HCT116 (cell line): ENCODE results near the gene SH3TC1.

ENCODE experiments used
- CBX3 ChIP-seq: IDR thresholded peaks from 2 replicates; pipeline ENCODE4 v1.6.1; 2012; ENCODE audit warnings: low read depth
- CEBPB ChIP-seq: IDR thresholded peaks from 2 replicates; pipeline ENCODE4 v1.6.1; 2012; ENCODE audit warnings: low read depth
- CTCF ChIP-seq, 3 experiments: fragments of 200-600 bp in 1 of 3; sonication (generic) in 1 of 3; IDR thresholded peaks in 2 of 3; conservative IDR thresholded peaks in 1 of 3; 2 replicates each; pipeline ENCODE4 v1.5.1; 2012 to 2017; ENCODE audit warnings: low read depth in 2 of 3, low read length in 2 of 3, antibody characterized with exemption in 1 of 3, borderline replicate concordance in 1 of 3, control low read depth in 1 of 3, mild to moderate bottlenecking in 1 of 3, mixed read lengths in 1 of 3, mixed run types in 1 of 3, moderate library complexity in 1 of 3; ENCODE audit not compliant: insufficient read depth in 1 of 3
- FOSL1 ChIP-seq: IDR thresholded peaks from 2 replicates; pipeline ENCODE4 v1.6.1; 2012; ENCODE audit warnings: low read depth
- MAX ChIP-seq: IDR thresholded peaks from 2 replicates; pipeline ENCODE4 v1.6.1; 2012
- POLR2A ChIP-seq: IDR thresholded peaks from 2 replicates; pipeline ENCODE4 v1.7.0; 2011; ENCODE audit warnings: borderline replicate concordance; ENCODE audit not compliant: insufficient read depth, insufficient read length; ENCODE audit errors: extremely low read depth
- POLR2AphosphoS5 ChIP-seq: IDR thresholded peaks from 2 replicates; pipeline ENCODE4 v1.6.1; 2011; ENCODE audit warnings: mild to moderate bottlenecking, low read depth, low read length, moderate library complexity
- SIN3A ChIP-seq: IDR thresholded peaks from 2 replicates; pipeline ENCODE4 v1.6.1; 2012; ENCODE audit warnings: low read depth
- TCF7L2 ChIP-seq: IDR thresholded peaks from 2 replicates; pipeline ENCODE4 v1.7.0; 2011; ENCODE audit warnings: borderline replicate concordance, inconsistent platforms; ENCODE audit not compliant: insufficient read depth, insufficient read length; ENCODE audit errors: extremely low read depth
- YY1 ChIP-seq: IDR thresholded peaks from 2 replicates; pipeline ENCODE4 v1.6.1; 2011; ENCODE audit warnings: low read length, low read depth, moderate library complexity, mild to moderate bottlenecking; ENCODE audit not compliant: insufficient replicate concordance; ENCODE audit errors: extremely low read depth

GRCh38 chr4:8185930-8186329 is 13.2 kb upstream of the SH3TC1 start:
- no peak for TF ChIP-seq POLR2AphosphoS5
- no peak for TF ChIP-seq CTCF (IDR thresholded peaks at IDR 0.05 in 2 of 3, conservative IDR thresholded peaks at IDR 0.05 in 1 of 3; ENCODE audit: borderline replicate concordance in 1 of 3, insufficient read depth in 1 of 3, low read depth in 2 of 3, low read length in 2 of 3)
- TF ChIP-seq CEBPB: no peak
- no peak for TF ChIP-seq FOSL1
- no peak for TF ChIP-seq MAX
- TF ChIP-seq SIN3A: no peak
- TF ChIP-seq CBX3: no peak
- no peak for TF ChIP-seq POLR2A
- TF ChIP-seq YY1: no peak
- TF ChIP-seq TCF7L2: no peak
